CD4-positive, alpha-beta memory T cell (primary cell): ENCODE results near the gene TNIK. TPM values are rescaled to one million over a fixed set of nuclear protein-coding genes. Genes with fewer than 3 reads are reported as not detected.

ENCODE experiments used
- CTCF ChIA-PET: fragments of 350-600 bp; sonication (Branson Sonifier 250); formaldehyde crosslinking; loops from one replicate; lab custom pipeline; 2021; ENCODE audit warnings: inconsistent platforms; ENCODE audit not compliant: partially characterized antibody; lab: Charles Lee
- POLR2A ChIA-PET: fragments of 350-600 bp; sonication (Branson Sonifier 250); formaldehyde crosslinking; loops from one replicate; lab custom pipeline; 2021; ENCODE audit not compliant: partially characterized antibody; lab: Charles Lee
- DNase-seq, 5 donors: peaks; one replicate each; pipeline versions ENCODE4 v3.0.0 to v3.0.0-alpha.2; 2020 to 2022; ENCODE audit warnings: mixed read lengths in 1 of 5
- H3K27ac ChIP-seq: one replicate; pipeline ENCODE4 v1.7.0; 2013; ENCODE audit warnings: low read depth, low read length
- H3K27me3 ChIP-seq: 2 replicates; pipeline ENCODE4 v1.7.0; 2013; ENCODE audit warnings: mild to moderate bottlenecking, low read length, moderate library complexity; ENCODE audit not compliant: insufficient read depth
- H3K36me3 ChIP-seq: 2 replicates; pipeline ENCODE4 v1.7.0; 2013; ENCODE audit warnings: mild to moderate bottlenecking, low read length, moderate library complexity; ENCODE audit not compliant: insufficient read depth
- H3K4me1 ChIP-seq: 2 replicates; pipeline ENCODE4 v1.7.0; 2013; ENCODE audit warnings: mild to moderate bottlenecking, low read length, moderate library complexity; ENCODE audit not compliant: insufficient read depth
- H3K4me3 ChIP-seq, 2 donors: one replicate each; pipeline ENCODE4 v1.7.0; 2013; ENCODE audit warnings: low read length in 2 of 2, mild to moderate bottlenecking in 1 of 2
- H3K9me3 ChIP-seq, 2 donors: one replicate each; pipeline ENCODE4 v1.7.0; 2013; ENCODE audit warnings: low read length in 2 of 2, control low read depth in 1 of 2; ENCODE audit not compliant: control insufficient read depth in 1 of 2
- H3K27ac Mint-ChIP-seq, 7 donors: one replicate each; pipeline ENCODE4 v1.8.0; 2020 to 2021; ENCODE audit warnings: mixed read lengths in 7 of 7, mild to moderate bottlenecking in 6 of 7, inconsistent platforms in 3 of 7, moderate library complexity in 3 of 7
- H3K27me3 Mint-ChIP-seq, 2 donors: one replicate each; pipeline ENCODE4 v1.8.0; 2020 to 2021; ENCODE audit warnings: mixed read lengths in 2 of 2
- H3K36me3 Mint-ChIP-seq, 2 donors: one replicate each; pipeline ENCODE4 v1.8.0; 2020 to 2021; ENCODE audit warnings: mixed read lengths in 2 of 2, inconsistent platforms in 1 of 2, mild to moderate bottlenecking in 1 of 2
- H3K4me1 Mint-ChIP-seq, 4 donors: one replicate each; pipeline ENCODE4 v1.8.0; 2020 to 2021; ENCODE audit warnings: mixed read lengths in 4 of 4, mild to moderate bottlenecking in 1 of 4
- H3K4me3 Mint-ChIP-seq, 8 donors: one replicate each; pipeline ENCODE4 v1.8.0; 2020 to 2021; ENCODE audit warnings: mixed read lengths in 8 of 8, mild to moderate bottlenecking in 7 of 8, moderate library complexity in 6 of 8, inconsistent platforms in 3 of 8
- H3K9me3 Mint-ChIP-seq, 8 donors: one replicate each; pipeline ENCODE4 v1.8.0; 2020 to 2021; ENCODE audit warnings: mixed read lengths in 8 of 8, mild to moderate bottlenecking in 5 of 8, inconsistent platforms in 3 of 8, moderate library complexity in 1 of 8
- intact Hi-C: fragments of 100-400 bp; cut with micrococcal nuclease; formaldehyde crosslinking; loops from one replicate; pipeline ENCODE4 v1.15.1; 2023
- polyA plus RNA-seq, 2 donors: library from polyadenylated mRNA; unstranded; fragments of 300-500 nt; fragmentation: Illumina TruSeq; gene quantifications; one replicate each; pipeline ENCODE4 v1.2.3, GENCODE V29; 2021
- total RNA-seq, 2 experiments: library from RNA; stranded (reverse); gene quantifications; one replicate each; pipeline ENCODE4 v1.2.3, GENCODE V29; 2021

Gene TNIK
- total and polyA plus RNA-seq, 4 experiments from 2014 or later = 14.6 to 93.5 (median 58.1) TPM

GRCh38 chr3:171168551-171168950, 291.7 kb downstream of the TNIK start:
- Mint-ChIP-seq H3K4me1 (peaks cover 18 to 31% (median 23%) of the 10 kb centered on the region in 4 donors), H3K36me3 (peaks cover 77% of the 10 kb centered on the region in 2 donors), H3K27me3 (no peaks in the 10 kb centered on the region), H3K4me3 (no peak overlapping the region), H3K9me3 (peaks cover 0 to 2% (median 0%) of the 10 kb centered on the region in 8 donors), H3K27ac (no peak overlapping the region)
- intact Hi-C loops = no loop called here
- Histone ChIP-seq H3K4me1 (peaks cover 23% of the 10 kb centered on the region), H3K27ac (no peak overlapping the region), H3K9me3 (peaks cover 0 to under 1% of the 10 kb centered on the region in 2 donors), H3K4me3 (no peak overlapping the region), H3K36me3 (peaks cover 19% of the 10 kb centered on the region), H3K27me3 (no peaks in the 10 kb centered on the region)
- DNase-seq = no peak
- ChIA-PET CTCF (no interaction called here), POLR2A (interaction anchor here (0.6 to 0.9 kb wide), 2 partner anchors 13 to 79 kb away, joined by 3 read pairs; no protein-coding TSS in a partner anchor)

GRCh38 chr3:171168086-171168485, 292.1 kb downstream of the TNIK start:
- H3K9me3 ChIP-seq = peaks cover 0 to 5% of the 10 kb centered on the region in 2 donors
- H3K27ac ChIP-seq = no peak overlapping the region
- intact Hi-C loops = no loop called here
- H3K4me1 Mint-ChIP-seq = peaks cover 19 to 31% (median 24%) of the 10 kb centered on the region in 4 donors
- H3K4me3 ChIP-seq = no peak overlapping the region
- H3K36me3 ChIP-seq = peaks cover 21% of the 10 kb centered on the region
- H3K27ac Mint-ChIP-seq = peak overlapping the region in 2 of 7 donors; percentile 17 to 18
- H3K9me3 Mint-ChIP-seq = peaks cover 0 to 4% (median 2%) of the 10 kb centered on the region in 8 donors
- CTCF ChIA-PET = no interaction called here
- no peak overlapping the region for H3K4me3 Mint-ChIP-seq
- no peak for DNase-seq
- POLR2A ChIA-PET = interaction anchor here (0.9 kb wide), 1 partner anchor 13 kb away, joined by 3 read pairs; no protein-coding TSS in a partner anchor
- peaks cover 23% of the 10 kb centered on the region for H3K4me1 ChIP-seq
- H3K27me3 ChIP-seq = no peaks in the 10 kb centered on the region
- peaks cover 78% of the 10 kb centered on the region in 2 donors for H3K36me3 Mint-ChIP-seq
- no peaks in the 10 kb centered on the region for H3K27me3 Mint-ChIP-seq

GRCh38 chr3:171165983-171166382, 294.2 kb downstream of the TNIK start:
- Histone ChIP-seq H3K27me3 (no peaks in the 10 kb centered on the region), H3K27ac (no peak overlapping the region), H3K4me3 (no peak overlapping the region), H3K4me1 (peaks cover 23% of the 10 kb centered on the region), H3K36me3 (peaks cover 24% of the 10 kb centered on the region), H3K9me3 (peaks cover 0 to 8% of the 10 kb centered on the region in 2 donors)
- no peak for DNase-seq
- intact Hi-C loops = no loop called here
- Mint-ChIP-seq H3K4me3 (peak overlapping the region in 6 of 8 donors; percentile 17 to 63 (median 53)), H3K27ac (peak overlapping the region in 6 of 7 donors; percentile 22 to 93 (median 78)), H3K36me3 (peaks cover 72% of the 10 kb centered on the region in 2 donors), H3K4me1 (peaks cover 19 to 30% (median 24%) of the 10 kb centered on the region in 4 donors), H3K9me3 (peaks cover 0 to 12% (median 5%) of the 10 kb centered on the region in 8 donors), H3K27me3 (no peaks in the 10 kb centered on the region)
- CTCF ChIA-PET = interaction anchor here (0.9 to 2.6 kb wide), 3 partner anchors 10 to 400 kb away, joined by 3 to 18 read pairs (median 4); no protein-coding TSS in a partner anchor
- POLR2A ChIA-PET = interaction anchor here (0.9 to 1.4 kb wide), 3 partner anchors 9 to 89 kb away, joined by 3 read pairs; no protein-coding TSS in a partner anchor

GRCh38 chr3:171165499-171165921, 294.7 kb downstream of the TNIK start:
- no peak for DNase-seq
- CTCF ChIA-PET = interaction anchor here (1.3 to 2.6 kb wide), 2 partner anchors 296 to 401 kb away, joined by 3 to 18 read pairs; no protein-coding TSS in a partner anchor
- intact Hi-C loops = no loop called here
- no peak overlapping the region for H3K4me3 ChIP-seq
- no peaks in the 10 kb centered on the region for H3K27me3 ChIP-seq
- H3K27ac ChIP-seq = no peak overlapping the region
- Mint-ChIP-seq H3K9me3 (peaks cover 0 to 12% (median 5%) of the 10 kb centered on the region in 8 donors), H3K4me3 (peak overlapping the region in 6 of 8 donors; percentile 17 to 61 (median 44)), H3K27me3 (no peaks in the 10 kb centered on the region), H3K36me3 (peaks cover 75% of the 10 kb centered on the region in 2 donors), H3K4me1 (peaks cover 19 to 30% (median 24%) of the 10 kb centered on the region in 4 donors), H3K27ac (peak overlapping the region; percentile 22 to 93 (median 71))
- POLR2A ChIA-PET = interaction anchor here (1.4 kb wide), 2 partner anchors 10 to 22 kb away, joined by 3 read pairs; no protein-coding TSS in a partner anchor
- peaks cover 23% of the 10 kb centered on the region for H3K4me1 ChIP-seq
- H3K9me3 ChIP-seq = peaks cover 0 to 8% of the 10 kb centered on the region in 2 donors
- H3K36me3 ChIP-seq = peaks cover 28% of the 10 kb centered on the region

- peaks cover 0 to 8% of the 10 kb centered on the region in 2 donors for H3K9me3 ChIP-seq
- no peak overlapping the region for H3K4me3 ChIP-seq
- peaks cover 41% of the 10 kb centered on the region for H3K36me3 ChIP-seq
- H3K4me1 ChIP-seq = peaks cover 23% of the 10 kb centered on the region
- Mint-ChIP-seq H3K4me3 (no peak overlapping the region), H3K27ac (peak overlapping the region in 1 of 7 donors; percentile 39), H3K4me1 (peaks cover 19 to 30% (median 24%) of the 10 kb centered on the region in 4 donors), H3K9me3 (peaks cover 0 to 12% (median 5%) of the 10 kb centered on the region in 8 donors), H3K36me3 (peaks cover 84% of the 10 kb centered on the region in 2 donors), H3K27me3 (no peaks in the 10 kb centered on the region)
- no peaks in the 10 kb centered on the region for H3K27me3 ChIP-seq
- POLR2A ChIA-PET = no interaction called here
- no peak for DNase-seq
- no peak overlapping the region for H3K27ac ChIP-seq
- CTCF ChIA-PET = interaction anchor here (0.6 to 2.6 kb wide), 3 partner anchors 21 to 402 kb away, joined by 3 to 18 read pairs (median 3); no protein-coding TSS in a partner anchor
- intact Hi-C loops = no loop called here
These were observed 296.1 kb downstream of the TNIK start for GRCh38 chr3:171164067-171164465.

GRCh38 chr3:171163101-171164066, 296.8 kb downstream of the TNIK start:
- Histone ChIP-seq H3K36me3 (peaks cover 42% of the 10 kb centered on the region), H3K4me1 (peaks cover 23% of the 10 kb centered on the region), H3K27me3 (no peaks in the 10 kb centered on the region), H3K27ac (no peak overlapping the region), H3K4me3 (no peak overlapping the region), H3K9me3 (peaks cover 0 to 8% of the 10 kb centered on the region in 2 donors)
- ChIA-PET POLR2A (no interaction called here), CTCF (interaction anchor here (0.7 to 2.7 kb wide), 21 partner anchors 8 to 608 kb away, joined by 3 to 42 read pairs (median 4); partner anchors contain the start of gene TNIK)
- DNase-seq = peak in 4 of 5 donors; percentile 24 to 33 (median 33)
- H3K27ac Mint-ChIP-seq = peak overlapping the region in 3 of 7 donors; percentile 5 to 50 (median 39)
- no peak overlapping the region for H3K4me3 Mint-ChIP-seq
- H3K4me1 Mint-ChIP-seq = peaks cover 19 to 30% (median 24%) of the 10 kb centered on the region in 4 donors
- H3K27me3 Mint-ChIP-seq = no peaks in the 10 kb centered on the region
- H3K36me3 Mint-ChIP-seq = peaks cover 84 to 85% of the 10 kb centered on the region in 2 donors
- peaks cover 0 to 12% (median 5%) of the 10 kb centered on the region in 8 donors for H3K9me3 Mint-ChIP-seq
- intact Hi-C loops = loop anchor here (1.0 kb wide), 1 partner anchor 404 kb away; no protein-coding TSS in a partner anchor
